Measurements from ENCODE around the gene ANKH. TPM values are rescaled to one million over a fixed set of nuclear protein-coding genes. Genes with fewer than 3 reads are reported as not detected.
A peak's percentile ranks its signal among the peaks of the same experiment; 100 is the strongest.

Gene ANKH
- polyA plus RNA-seq, 3 donors: 2.4 to 6.3 (median 3.1) TPM

GRCh38 chr5:14723701-14724132, 147.9 kb downstream of the ANKH start:
- Histone ChIP-seq H3K9ac (ENCODE audit: insufficient read depth, low read length, poor library complexity, severe bottlenecking) (no peak overlapping the region), H3K4me2 (replicated peaks; ENCODE audit: extremely low read depth, low read length, poor library complexity, severe bottlenecking) (no peak overlapping the region), H3K27me3 (ENCODE audit: control insufficient read depth in 2 of 2, insufficient read depth in 2 of 2, low read length in 2 of 2) (no peaks in the 10 kb centered on the region), H3K36me3 (replicated peaks in 1 of 2; ENCODE audit: control insufficient read depth in 1 of 2, insufficient read depth in 2 of 2, low read length in 2 of 2) (no peaks in the 10 kb centered on the region), H3K27ac (ENCODE audit: low read depth in 1 of 2, low read length in 2 of 2) (peak overlapping the region in 1 of 2 donors; percentile 39), H3K79me2 (ENCODE audit: insufficient read depth, low read length) (no peaks in the 10 kb centered on the region), H3K4me3 (replicated peaks in 1 of 3; ENCODE audit: low read depth in 2 of 3, low read length in 3 of 3) (no peak overlapping the region), H3K9me3 (replicated peaks in 1 of 2; ENCODE audit: control insufficient read depth in 1 of 2, insufficient read depth in 1 of 2, low read length in 2 of 2) (no peaks in the 10 kb centered on the region), H4K20me1 (ENCODE audit: insufficient read depth, low read length) (no peaks in the 10 kb centered on the region), H2AFZ (ENCODE audit: insufficient read depth, low read depth, low read length, poor library complexity, severe bottlenecking) (no peak overlapping the region), H3K4me1 (ENCODE audit: control insufficient read depth in 1 of 2, insufficient read depth in 2 of 2, low read length in 2 of 2) (peaks cover 20 to 28% of the 10 kb centered on the region in 2 donors)
- H3K4me1 Mint-ChIP-seq: peaks cover 29% of the 10 kb centered on the region
- intact Hi-C loops (cut with micrococcal nuclease): loop anchor here in 1 of 2 donors (10.0 kb wide), 1 partner anchor 151 kb away; the partner anchor contains the start of gene ANKH
- TF ChIP-seq CTCF (IDR thresholded peaks at IDR 0.05): no peak
- WGBS (ENCODE audit: insufficient coverage): 40% methylated on average over 1 of the region's 4 CpGs
- no peak overlapping the region for H3K4me3 Mint-ChIP-seq
- peak overlapping the region; percentile 20 to 82 (median 66) for H3K27ac Mint-ChIP-seq
- H3K27me3 Mint-ChIP-seq (ENCODE audit: low read depth in 3 of 3): peaks cover 2 to 5% (median 2%) of the 10 kb centered on the region in 3 donors
- DNase-seq: peak; percentile 50 to 73 (median 67)
- H3K9me3 Mint-ChIP-seq: peaks cover 0 to 5% (median 0%) of the 10 kb centered on the region in 7 donors
- peaks cover 0 to 2% of the 10 kb centered on the region in 2 donors for H3K36me3 Mint-ChIP-seq

GRCh38 chr5:14722923-14723322, 148.7 kb downstream of the ANKH start:
- peaks cover 2 to 7% (median 2%) of the 10 kb centered on the region in 3 donors for H3K27me3 Mint-ChIP-seq (ENCODE audit: low read depth in 3 of 3)
- H3K36me3 ChIP-seq (replicated peaks in 1 of 2; ENCODE audit: control insufficient read depth in 1 of 2, insufficient read depth in 2 of 2, low read length in 2 of 2): no peaks in the 10 kb centered on the region
- H3K9ac ChIP-seq (ENCODE audit: insufficient read depth, low read length, poor library complexity, severe bottlenecking): no peak overlapping the region
- no peak for TF ChIP-seq CTCF (IDR thresholded peaks at IDR 0.05)
- H3K9me3 ChIP-seq (replicated peaks in 1 of 2; ENCODE audit: control insufficient read depth in 1 of 2, insufficient read depth in 1 of 2, low read length in 2 of 2): no peaks in the 10 kb centered on the region
- no peak overlapping the region for H3K4me2 ChIP-seq (replicated peaks; ENCODE audit: extremely low read depth, low read length, poor library complexity, severe bottlenecking)
- no peak overlapping the region for H3K27ac ChIP-seq (ENCODE audit: low read depth in 1 of 2, low read length in 2 of 2)
- no CpG with 5 or more reads among the region's 8 CpGs for WGBS (ENCODE audit: insufficient coverage)
- peaks cover 0 to 4% of the 10 kb centered on the region in 2 donors for H3K36me3 Mint-ChIP-seq
- no peak overlapping the region for H3K4me3 Mint-ChIP-seq
- peak overlapping the region in 3 of 7 donors; percentile 15 to 55 (median 38) for H3K27ac Mint-ChIP-seq
- no peak overlapping the region for H3K4me3 ChIP-seq (replicated peaks in 1 of 3; ENCODE audit: low read depth in 2 of 3, low read length in 3 of 3)
- intact Hi-C loops (cut with micrococcal nuclease): loop anchor here in 1 of 2 donors (10.0 kb wide), 1 partner anchor 152 kb away; the partner anchor contains the start of gene ANKH
- H4K20me1 ChIP-seq (ENCODE audit: insufficient read depth, low read length): no peaks in the 10 kb centered on the region
- H3K79me2 ChIP-seq (ENCODE audit: insufficient read depth, low read length): no peaks in the 10 kb centered on the region
- H3K9me3 Mint-ChIP-seq: peaks cover 0 to 7% (median 0%) of the 10 kb centered on the region in 7 donors
- H3K27me3 ChIP-seq (ENCODE audit: control insufficient read depth in 2 of 2, insufficient read depth in 2 of 2, low read length in 2 of 2): no peaks in the 10 kb centered on the region
- H2AFZ ChIP-seq (ENCODE audit: insufficient read depth, low read depth, low read length, poor library complexity, severe bottlenecking): no peak overlapping the region
- peaks cover 20 to 28% of the 10 kb centered on the region in 2 donors for H3K4me1 ChIP-seq (ENCODE audit: control insufficient read depth in 1 of 2, insufficient read depth in 2 of 2, low read length in 2 of 2)
- no peak for DNase-seq
- peaks cover 29% of the 10 kb centered on the region for H3K4me1 Mint-ChIP-seq
